NCI-H1417 (cell line): Measurements from ENCODE around the gene CROCC.
"Not testable (repeated sequence)": the region's sequence is repeated elsewhere in the genome, so short reads cannot be mapped to it uniquely, and the experiment has no call there.

Source experiments
- DNase-seq, 3 experiments: peaks; one replicate each; lab custom pipeline; 2025; lab: John Stamatoyannopoulos, UW

CROCC gene

GRCh38 chr1:16914928-16915626 lies 6.7 kb upstream of the CROCC start:
- peak in 2 of 3 experiments; percentile 51 to 60 for DNase-seq

GRCh38 chr1:16915627-16915973 lies 6.1 kb upstream of the CROCC start:
- DNase-seq: no peak

- not testable (repeated sequence) for DNase-seq
Observed at GRCh38 chr1:16916036-16916880, 5.5 kb upstream of the CROCC start.

- DNase-seq: no peak
Observed at GRCh38 chr1:16918371-16918770, 3.4 kb upstream of the CROCC start.

GRCh38 chr1:16918936-16919665 lies 2.6 kb upstream of the CROCC start:
- DNase-seq: not testable (repeated sequence)

GRCh38 chr1:16920951-16921350 lies 780 bp upstream of the CROCC start:
- no peak for DNase-seq

- DNase-seq: no peak
Observed at GRCh38 chr1:16922466-16922865, 735 bp downstream of the CROCC start.

GRCh38 chr1:16922885-16923431 lies 1.2 kb downstream of the CROCC start:
- DNase-seq: peak in 2 of 3 experiments; percentile 13 to 37

GRCh38 chr1:16924216-16924918 lies 2.6 kb downstream of the CROCC start:
- DNase-seq: no peak

- no peak for DNase-seq
Observed at GRCh38 chr1:16924919-16925477, 3.3 kb downstream of the CROCC start.

GRCh38 chr1:16925635-16926490 lies 4.1 kb downstream of the CROCC start:
- no peak for DNase-seq

GRCh38 chr1:16926491-16927073 lies 4.9 kb downstream of the CROCC start:
- peak; percentile 88 to 98 (median 95) for DNase-seq

- peak in 1 of 3 experiments; percentile 36 for DNase-seq
Observed at GRCh38 chr1:16927256-16927655, 5.5 kb downstream of the CROCC start.

- DNase-seq: peak in 2 of 3 experiments; percentile 16 to 23
Observed at GRCh38 chr1:16927711-16928485, 6.2 kb downstream of the CROCC start.

GRCh38 chr1:16929146-16930041 lies 7.7 kb downstream of the CROCC start:
- peak; percentile 41 to 64 (median 59) for DNase-seq

GRCh38 chr1:16931206-16931934 lies 9.6 kb downstream of the CROCC start:
- DNase-seq: not testable (repeated sequence)

- DNase-seq: not testable (repeated sequence)
Observed at GRCh38 chr1:16933945-16934344, 12.2 kb downstream of the CROCC start.
